GM18951 (cell line): ENCODE measurements around the gene ZBTB46.
"Not testable (repeated sequence)": the region's sequence is repeated elsewhere in the genome, so short reads cannot be mapped to it uniquely, and the experiment has no call there.

ENCODE experiments used
- POLR2A ChIP-seq: IDR thresholded peaks from 4 replicates; pipeline ENCODE4 v1.6.1; 2011; ENCODE audit warnings: mild to moderate bottlenecking; ENCODE audit not compliant: insufficient read length, insufficient read depth; ENCODE audit errors: extremely low read depth
- in situ Hi-C: fragments of 300-500 bp; cut with MboI; formaldehyde crosslinking; loops from one replicate; pipeline ENCODE4 v1.12.0; 2022; ENCODE audit warnings: low sequenced_read_pairs, mixed read lengths, inconsistent platforms; ENCODE audit not compliant: unreplicated experiment

ZBTB46 gene

DNA sequence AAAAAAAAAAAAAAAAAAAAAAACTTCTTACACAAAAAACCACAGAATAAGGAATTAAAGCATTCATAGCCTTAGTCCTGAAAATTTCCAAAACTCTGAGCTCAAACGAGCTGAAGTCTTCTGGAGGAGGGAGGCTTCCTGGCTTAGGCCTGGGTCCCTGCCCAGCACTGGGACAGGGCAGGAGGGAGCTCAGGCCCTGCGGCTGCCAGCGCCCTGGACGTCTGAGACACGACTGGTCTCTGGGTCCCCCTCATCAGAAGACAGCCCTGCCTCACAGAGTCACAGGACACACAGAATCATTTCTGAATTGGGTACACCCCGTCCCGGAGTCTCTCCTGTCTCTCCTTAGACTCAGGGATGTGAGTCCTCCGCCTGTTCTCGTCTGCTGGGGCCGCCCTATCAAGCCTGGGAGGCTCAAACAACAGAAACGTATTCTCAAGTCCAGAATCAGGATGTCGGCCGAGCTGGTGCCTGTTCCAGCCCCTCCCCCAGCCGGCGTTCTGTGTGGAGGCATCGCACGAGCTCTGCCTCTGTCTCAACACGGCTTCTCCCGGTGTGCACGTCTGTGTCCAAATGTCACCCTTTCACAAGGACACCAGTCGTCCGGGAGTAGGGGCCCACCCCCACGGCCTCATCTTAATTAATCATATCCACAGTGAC lies 39.4 kb downstream of the ZBTB46 start:
- in situ Hi-C loops = no loop called here
- no peak for TF ChIP-seq POLR2A

GRCh38 chr20:63790572-63791168 lies 40.4 kb downstream of the ZBTB46 start:
- in situ Hi-C loops = no loop called here

DNA sequence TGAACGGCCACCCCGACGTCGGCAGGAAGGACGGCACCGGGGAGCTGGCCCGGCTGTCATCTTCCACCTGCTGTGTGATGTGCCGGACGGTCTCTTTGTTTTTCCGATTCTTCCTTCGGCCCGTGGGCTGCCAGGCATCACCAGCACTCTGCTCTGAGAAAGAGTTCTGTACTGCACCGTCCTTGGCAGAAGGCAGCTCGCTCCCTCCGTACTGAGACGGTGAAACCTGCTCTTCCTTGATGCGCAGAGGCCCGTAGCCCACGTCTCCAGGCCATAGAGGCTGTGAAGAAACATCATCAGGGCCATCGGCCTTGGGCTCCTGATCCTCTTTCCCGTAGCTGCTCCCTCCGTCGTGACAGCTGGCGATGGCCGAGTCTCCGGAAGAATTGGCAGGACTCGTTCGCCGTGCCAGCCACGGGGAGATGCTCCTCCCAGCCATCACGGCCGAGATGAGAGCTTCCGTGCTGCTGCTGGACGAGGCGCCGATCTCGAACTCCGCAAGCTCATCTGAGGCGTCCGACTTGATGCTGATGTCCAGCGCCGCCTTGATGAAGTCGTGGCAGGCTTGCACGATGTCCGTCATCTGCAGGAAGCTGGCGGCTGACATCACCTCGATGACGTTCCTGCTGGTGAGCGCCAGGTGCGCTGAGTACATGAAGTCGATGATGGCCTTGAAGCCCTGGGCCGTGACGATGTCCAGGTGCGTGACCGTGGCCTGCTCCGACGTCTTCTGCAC lies 41.1 kb downstream of the ZBTB46 start:
- in situ Hi-C loops = no loop called here
- no peak for TF ChIP-seq POLR2A

More at GRCh38 chr20:63790572-63791168, 40.4 kb downstream of the ZBTB46 start:
- no peak for TF ChIP-seq POLR2A

DNA sequence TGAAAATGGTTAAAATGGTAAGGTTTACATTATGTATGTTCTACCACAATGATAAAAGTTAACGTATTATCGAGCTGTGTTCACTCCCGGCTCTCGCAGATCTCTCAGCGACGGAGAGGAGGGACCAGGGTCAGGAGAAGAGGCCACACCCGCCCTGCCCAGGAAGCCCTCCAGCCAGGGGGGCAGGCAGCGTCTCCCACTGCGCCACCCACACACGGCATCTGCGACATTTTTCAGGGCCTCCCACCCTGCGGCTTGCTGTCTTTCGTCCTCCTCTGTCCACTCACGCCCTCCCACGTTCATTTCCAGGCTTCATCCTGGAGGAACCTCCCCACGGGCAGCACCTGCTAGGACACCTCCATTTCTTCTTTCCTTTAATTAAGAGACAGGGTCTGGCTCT lies 43.3 kb downstream of the ZBTB46 start:
- no peak for TF ChIP-seq POLR2A
- in situ Hi-C loops = no loop called here

GRCh38 chr20:63787302-63787701 lies 43.8 kb downstream of the ZBTB46 start:
- no peak for TF ChIP-seq POLR2A
- in situ Hi-C loops = no loop called here

GRCh38 chr20:63785691-63786131 lies 45.4 kb downstream of the ZBTB46 start:
- in situ Hi-C loops = no loop called here
- no peak for TF ChIP-seq POLR2A

GRCh38 chr20:63783970-63784369 lies 47.1 kb downstream of the ZBTB46 start:
- in situ Hi-C loops = no loop called here
- no peak for TF ChIP-seq POLR2A

DNA sequence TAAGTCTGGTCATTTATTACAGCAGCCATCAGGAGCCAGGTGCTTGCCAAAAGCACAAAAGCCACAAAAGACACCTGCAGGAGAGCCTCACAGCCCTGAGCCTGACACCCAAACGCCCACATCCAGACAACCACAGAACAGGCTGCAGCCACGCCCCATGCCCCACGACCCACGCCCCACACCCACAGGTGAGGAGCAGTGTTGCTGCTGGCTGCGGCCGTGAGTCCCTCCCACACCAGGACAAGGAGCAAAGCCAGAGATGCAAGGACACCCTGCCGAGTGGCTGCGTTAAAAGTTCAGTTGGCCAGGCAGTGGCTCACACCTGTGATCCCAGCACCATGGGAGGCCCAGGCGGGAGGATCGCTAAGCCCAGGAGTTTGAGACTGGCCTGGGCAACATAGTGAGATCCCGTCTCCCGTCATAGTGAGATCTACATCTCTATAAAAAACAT lies 48.5 kb downstream of the ZBTB46 start:
- in situ Hi-C loops = no loop called here

DNA sequence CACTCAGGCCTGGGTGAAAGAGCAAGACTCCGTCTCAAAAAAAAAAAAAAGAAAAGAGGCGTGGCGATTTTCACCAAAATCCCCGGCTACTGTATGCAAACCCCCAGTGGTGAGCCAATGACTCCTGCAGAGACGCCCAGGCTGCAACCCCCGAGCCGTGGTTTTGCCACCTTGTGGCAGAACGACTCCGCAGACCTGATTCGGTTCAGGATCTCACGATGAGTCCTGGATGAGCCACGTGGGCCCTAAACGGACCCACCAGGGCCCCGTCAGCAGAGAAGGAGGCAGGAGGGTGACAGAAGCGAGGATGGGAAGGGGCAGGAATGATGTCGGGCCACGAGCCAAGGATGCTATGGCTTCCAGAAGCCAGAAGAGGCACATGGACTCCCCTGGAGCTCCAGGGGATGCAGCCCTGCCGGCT lies 49.0 kb downstream of the ZBTB46 start:
- in situ Hi-C loops = no loop called here
- TF ChIP-seq POLR2A = no peak

More for the DNA sequence above, 48.5 kb downstream of the ZBTB46 start:
- TF ChIP-seq POLR2A = no peak

DNA sequence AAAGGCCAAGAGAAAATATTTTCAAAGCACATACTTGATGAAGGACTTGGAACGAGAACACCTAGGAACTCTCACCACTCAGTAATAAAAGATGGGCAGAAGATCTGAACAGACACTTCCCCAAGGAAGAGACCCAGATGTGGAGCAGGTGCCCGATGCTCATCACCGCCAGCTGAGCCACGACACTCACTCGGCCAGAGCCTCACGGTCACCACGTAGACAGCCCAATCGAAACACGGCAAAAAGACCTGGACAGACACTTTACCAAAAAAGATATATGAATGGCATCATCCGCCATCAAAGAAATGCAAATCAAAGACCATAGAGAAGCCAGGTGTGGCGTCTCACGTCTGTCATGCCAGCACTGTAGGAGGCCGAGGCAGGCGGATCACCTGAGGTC lies 49.9 kb downstream of the ZBTB46 start:
- TF ChIP-seq POLR2A = no peak
- in situ Hi-C loops = no loop called here

DNA sequence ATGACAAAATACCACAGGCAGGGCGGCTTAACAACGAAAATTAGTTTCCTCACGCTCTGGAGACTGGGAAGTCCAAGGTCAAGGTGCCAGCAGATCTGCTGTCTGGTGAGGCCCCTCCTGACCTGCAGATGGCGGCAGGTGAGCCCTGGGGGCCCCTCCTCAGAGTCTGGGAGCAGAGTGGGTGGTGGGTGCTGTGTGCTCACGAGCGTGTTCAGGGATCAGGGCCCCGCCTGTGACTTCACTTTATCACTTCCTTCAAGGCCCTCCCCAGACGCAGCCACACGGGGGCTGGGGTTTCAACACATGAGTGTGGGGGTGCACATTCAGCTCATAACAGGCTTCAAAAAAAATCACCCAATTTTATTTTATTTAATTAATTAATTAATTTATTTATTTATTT lies 52.2 kb downstream of the ZBTB46 start:
- no peak for TF ChIP-seq POLR2A
- in situ Hi-C loops = no loop called here

DNA sequence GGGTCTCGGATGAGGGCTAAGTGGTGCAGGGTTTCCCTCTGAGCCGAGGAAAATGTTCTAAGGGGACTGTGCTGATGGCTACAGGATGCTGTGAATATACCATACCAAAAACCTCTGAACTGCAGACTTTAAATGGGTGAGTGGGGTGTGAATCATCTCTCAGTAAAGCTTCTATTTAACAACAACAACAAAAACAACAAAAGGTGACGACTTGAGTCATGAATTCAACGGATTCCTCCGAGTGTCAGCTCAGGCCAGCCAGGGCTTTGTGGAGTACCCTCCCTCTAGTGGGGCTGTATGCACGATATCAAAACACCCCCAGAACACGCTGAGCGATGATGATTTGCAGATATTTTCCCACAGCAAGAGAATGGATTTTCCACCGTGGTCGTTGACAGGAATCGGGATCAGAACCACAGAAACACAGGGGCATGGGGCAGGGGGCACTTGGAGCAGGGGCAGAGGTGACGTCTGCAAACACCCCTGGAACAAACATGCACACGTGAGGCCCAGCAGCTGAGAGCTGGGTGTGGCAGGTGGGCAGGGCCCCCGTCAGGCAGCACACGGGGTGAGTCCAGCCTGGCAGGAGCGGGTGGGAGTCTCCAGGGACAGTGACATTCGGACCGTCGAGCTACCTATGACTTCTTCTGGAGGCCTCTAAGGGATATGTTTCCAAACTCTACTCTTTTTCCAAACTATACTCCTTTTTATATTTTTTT lies 52.9 kb downstream of the ZBTB46 start:
- in situ Hi-C loops = no loop called here
- TF ChIP-seq POLR2A = no peak

DNA sequence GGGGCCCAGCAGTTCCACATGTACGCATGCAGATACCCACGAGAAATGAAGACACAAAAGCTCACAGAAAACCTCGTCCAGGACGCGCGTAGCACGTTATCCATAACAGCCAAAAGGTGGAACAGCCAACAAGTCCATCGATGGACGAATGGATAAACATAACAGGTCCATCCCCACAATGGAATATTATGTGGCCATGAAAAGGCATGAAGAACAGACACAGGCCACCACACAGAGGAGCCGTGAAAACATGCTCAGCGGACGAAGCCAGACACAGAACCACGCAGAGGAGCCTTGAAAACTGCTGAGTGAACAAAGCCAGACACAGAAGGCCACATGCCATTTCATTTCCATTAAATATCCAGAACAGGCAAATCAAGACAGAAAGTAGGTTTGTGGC lies 53.5 kb downstream of the ZBTB46 start:
- in situ Hi-C loops = no loop called here
- no peak for TF ChIP-seq POLR2A

GRCh38 chr20:63776875-63777274 lies 54.2 kb downstream of the ZBTB46 start:
- in situ Hi-C loops = not testable (repeated sequence)
